MM.1S (cell line): Measurements from ENCODE around the gene TBL1XR1.

Experiments used
- DNase-seq: peaks from one replicate; pipeline ENCODE4 v3.0.0-alpha.2; 2015
- H2AFZ ChIP-seq: fragments of 300-600 bp; sonication (generic); 2 replicates; pipeline ENCODE4 v1.6.0; 2016; ENCODE audit warnings: antibody characterized with exemption, low read length
- H3F3A ChIP-seq: fragments of 300-600 bp; sonication (generic); 2 replicates; pipeline ENCODE4 v1.6.1; 2016; ENCODE audit warnings: mild to moderate bottlenecking, antibody characterized with exemption, low read length, moderate library complexity, mixed read lengths; ENCODE audit not compliant: insufficient read depth
- H3K27ac ChIP-seq: fragments of 300-600 bp; sonication (generic); 2 replicates; pipeline ENCODE4 v1.5.1; 2016; ENCODE audit warnings: mild to moderate bottlenecking, low read length
- H3K27me3 ChIP-seq: fragments of 300-600 bp; sonication (generic); replicated peaks from 2 replicates; pipeline ENCODE4 v1.6.0; 2016; ENCODE audit warnings: low read length; ENCODE audit not compliant: insufficient read depth
- H3K36me3 ChIP-seq: fragments of 300-600 bp; sonication (generic); replicated peaks from 2 replicates; pipeline ENCODE4 v1.6.1; 2016; ENCODE audit warnings: mild to moderate bottlenecking, low read length, mixed read lengths; ENCODE audit not compliant: insufficient read depth
- H3K4me1 ChIP-seq: fragments of 300-600 bp; sonication (generic); 2 replicates; pipeline ENCODE4 v1.6.1; 2016; ENCODE audit warnings: low read length, mixed read lengths
- H3K4me2 ChIP-seq: fragments of 300-600 bp; sonication (generic); 2 replicates; pipeline ENCODE4 v1.6.0; 2016; ENCODE audit warnings: low read depth, low read length
- H3K4me3 ChIP-seq: fragments of 300-600 bp; sonication (generic); 2 replicates; pipeline ENCODE4 v1.5.1; 2016; ENCODE audit warnings: low read length, mixed read lengths
- H3K79me2 ChIP-seq: fragments of 300-600 bp; sonication (generic); 2 replicates; pipeline ENCODE4 v1.6.1; 2016; ENCODE audit warnings: mixed run types, low read length, mixed read lengths
- H3K9ac ChIP-seq: fragments of 300-600 bp; sonication (generic); 2 replicates; pipeline ENCODE4 v1.6.1; 2016; ENCODE audit warnings: low read length, mixed read lengths
- H3K9me2 ChIP-seq: fragments of 300-600 bp; sonication (generic); replicated peaks from 2 replicates; pipeline ENCODE4 v1.6.1; 2016; ENCODE audit warnings: mild to moderate bottlenecking, low read length, mixed read lengths; ENCODE audit not compliant: insufficient read depth
- H3K9me3 ChIP-seq: fragments of 300-600 bp; sonication (generic); replicated peaks from 2 replicates; pipeline ENCODE4 v1.6.1; 2016; ENCODE audit warnings: mild to moderate bottlenecking, low read length, mixed read lengths; ENCODE audit not compliant: insufficient read depth
- H4K20me1 ChIP-seq: fragments of 300-600 bp; sonication (generic); 2 replicates; pipeline ENCODE4 v1.6.1; 2016; ENCODE audit warnings: mild to moderate bottlenecking, low read length, moderate library complexity, mixed read lengths; ENCODE audit not compliant: insufficient read depth
- CTCF ChIP-seq: fragments of 300-600 bp; sonication (generic); IDR thresholded peaks from 2 replicates; pipeline ENCODE4 v1.5.1; 2016; ENCODE audit warnings: antibody characterized with exemption, low read length, mixed read lengths
- EZH2 ChIP-seq: fragments of 300-600 bp; sonication (generic); optimal IDR thresholded peaks from 2 replicates; pipeline ENCODE3; 2017; ENCODE audit warnings: low read depth, mild to moderate bottlenecking, antibody characterized with exemption, low read length, mixed read lengths
- EZH2phosphoT487 ChIP-seq: fragments of 300-600 bp; sonication (generic); IDR thresholded peaks from 2 replicates; pipeline ENCODE4 v1.6.1; 2018; ENCODE audit warnings: antibody characterized with exemption, low read length

TBL1XR1 gene

GRCh38 chr3:177096615-177097014 lies 100.7 kb downstream of the TBL1XR1 start:
- peaks cover 5% of the 10 kb centered on the region; the same call in 1 of the 2 replicates for H3K36me3 ChIP-seq
- no peak overlapping the region for H2AFZ ChIP-seq
- H3K27ac ChIP-seq = no peak overlapping the region
- 0 out of 2 replicates have a peak, but pooled peaks cover 6% of the 10 kb centered on the region for H3F3A ChIP-seq
- H3K27me3 ChIP-seq = no peaks in the 10 kb centered on the region
- 0 out of 2 replicates have a peak, but pooled peaks cover 3% of the 10 kb centered on the region for H3K4me1 ChIP-seq
- peaks cover 75% of the 10 kb centered on the region for H4K20me1 ChIP-seq
- no peak overlapping the region for H3K4me3 ChIP-seq
- no peak overlapping the region for H3K9ac ChIP-seq
- no peak overlapping the region for H3K4me2 ChIP-seq
- DNase-seq = no peak
- H3K9me2 ChIP-seq = no peaks in the 10 kb centered on the region
- peaks cover 99% of the 10 kb centered on the region for H3K79me2 ChIP-seq
- H3K9me3 ChIP-seq = no peaks in the 10 kb centered on the region
- TF ChIP-seq CTCF = no peak
- TF ChIP-seq EZH2phosphoT487 = no peak
- TF ChIP-seq EZH2 = no peak

GRCh38 chr3:177093966-177094365 lies 103.3 kb downstream of the TBL1XR1 start:
- Histone ChIP-seq H3K36me3 (peaks cover 5% of the 10 kb centered on the region; the same call in 1 of the 2 replicates), H2AFZ (no peak overlapping the region), H3K4me1 (peaks cover 8% of the 10 kb centered on the region; the same call in 1 of the 2 replicates), H3F3A (peaks cover 6% of the 10 kb centered on the region; the same call in 1 of the 2 replicates), H3K9me3 (no peaks in the 10 kb centered on the region), H4K20me1 (peaks cover 75% of the 10 kb centered on the region), H3K27ac (no peak overlapping the region), H3K9ac (no peak overlapping the region), H3K79me2 (peaks cover 99% of the 10 kb centered on the region), H3K9me2 (no peaks in the 10 kb centered on the region), H3K27me3 (no peaks in the 10 kb centered on the region), H3K4me2 (no peak overlapping the region), H3K4me3 (no peak overlapping the region)
- TF ChIP-seq EZH2 = no peak
- TF ChIP-seq CTCF = no peak
- no peak for TF ChIP-seq EZH2phosphoT487
- no peak for DNase-seq

- H3K9ac ChIP-seq = no peak overlapping the region
- H4K20me1 ChIP-seq = peaks cover 89% of the 10 kb centered on the region
- H3F3A ChIP-seq = no peaks in the 10 kb centered on the region; the same call in 1 of the 2 replicates
- H3K27me3 ChIP-seq = no peaks in the 10 kb centered on the region
- H3K9me2 ChIP-seq = no peaks in the 10 kb centered on the region
- no peaks in the 10 kb centered on the region for H3K9me3 ChIP-seq
- H3K4me1 ChIP-seq = peaks cover 38% of the 10 kb centered on the region
- no peak overlapping the region for H3K27ac ChIP-seq
- no peak for TF ChIP-seq CTCF
- TF ChIP-seq EZH2 = no peak
- no peak for TF ChIP-seq EZH2phosphoT487
- DNase-seq = no peak
- peaks cover 99% of the 10 kb centered on the region for H3K79me2 ChIP-seq
- H2AFZ ChIP-seq = no peak overlapping the region
- H3K4me2 ChIP-seq = no peak overlapping the region
- H3K4me3 ChIP-seq = no peak overlapping the region
- peaks cover 8% of the 10 kb centered on the region; the same call in 1 of the 2 replicates for H3K36me3 ChIP-seq
These were observed 107.4 kb downstream of the TBL1XR1 start for GRCh38 chr3:177089901-177090300.
